Measurements from ENCODE around the gene GPRC5B. TPM values are rescaled to one million over a fixed set of nuclear protein-coding genes. Genes with fewer than 3 reads are reported as not detected.
A peak's percentile ranks its signal among the peaks of the same experiment; 100 is the strongest.

The GPRC5B gene, protein sequence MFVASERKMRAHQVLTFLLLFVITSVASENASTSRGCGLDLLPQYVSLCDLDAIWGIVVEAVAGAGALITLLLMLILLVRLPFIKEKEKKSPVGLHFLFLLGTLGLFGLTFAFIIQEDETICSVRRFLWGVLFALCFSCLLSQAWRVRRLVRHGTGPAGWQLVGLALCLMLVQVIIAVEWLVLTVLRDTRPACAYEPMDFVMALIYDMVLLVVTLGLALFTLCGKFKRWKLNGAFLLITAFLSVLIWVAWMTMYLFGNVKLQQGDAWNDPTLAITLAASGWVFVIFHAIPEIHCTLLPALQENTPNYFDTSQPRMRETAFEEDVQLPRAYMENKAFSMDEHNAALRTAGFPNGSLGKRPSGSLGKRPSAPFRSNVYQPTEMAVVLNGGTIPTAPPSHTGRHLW
- total RNA-seq = under 0.01 TPM in 2 replicates

GRCh38 chr16:19884611-19885450 lies at the start of gene GPRC5B:
Gene GPRC5B (minus strand): TSS chr16:19884848. CDS start chr16:19872845, 12,003 bp downstream.
- Histone ChIP-seq H3K36me3 (ENCODE audit: control insufficient read depth, insufficient read depth, low read length) (no peaks in the 10 kb centered on the region), H3K27me3 (ENCODE audit: control insufficient read depth, insufficient read depth, low read length) (peaks cover 17% of the 10 kb centered on the region), H3K4me3 (ENCODE audit: low read depth, low read length) (peak within 1 kb of the TSS; percentile 47)
- peak; percentile 8 for DNase-seq (ENCODE audit: low read depth)
- FAIRE-seq = no peak
- peak; percentile 6 for TF ChIP-seq CTCF (IDR thresholded peaks at IDR 0.05; ENCODE audit: insufficient read depth, low read length, severe bottlenecking)

GRCh38 chr16:19933740-19934139 lies 49.1 kb upstream of the GPRC5B start:
- Histone ChIP-seq H3K4me3 (ENCODE audit: low read depth, low read length) (no peak overlapping the region), H3K27me3 (ENCODE audit: control insufficient read depth, insufficient read depth, low read length) (no peaks in the 10 kb centered on the region), H3K36me3 (ENCODE audit: control insufficient read depth, insufficient read depth, low read length) (no peaks in the 10 kb centered on the region)
- DNase-seq (ENCODE audit: low read depth) = no peak
- no peak for FAIRE-seq
- no peak for TF ChIP-seq CTCF (IDR thresholded peaks at IDR 0.05; ENCODE audit: insufficient read depth, low read length, severe bottlenecking)

DNA sequence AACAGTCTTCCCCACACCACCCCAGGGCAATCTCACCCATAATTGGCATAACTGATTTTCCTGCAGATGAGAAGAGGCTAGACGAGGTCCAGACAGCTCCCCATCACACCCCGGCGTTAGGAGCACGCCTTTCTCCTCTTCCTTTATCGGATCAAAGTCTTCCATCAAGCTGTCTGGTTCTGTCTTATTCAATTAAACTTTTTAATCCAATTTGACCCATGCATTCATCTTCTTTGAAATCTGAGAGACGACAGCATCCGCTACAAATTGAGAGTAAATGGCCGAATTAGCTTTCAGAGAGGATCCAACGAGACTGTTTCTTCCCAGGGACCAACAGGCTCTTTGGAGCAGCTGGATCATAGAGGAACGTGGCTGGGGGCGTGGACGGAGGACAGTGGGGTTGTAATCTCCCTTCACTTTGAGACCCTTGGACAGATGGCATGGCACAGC lies 44.4 kb upstream of the GPRC5B start:
- no peaks in the 10 kb centered on the region for H3K27me3 ChIP-seq (ENCODE audit: control insufficient read depth, insufficient read depth, low read length)
- FAIRE-seq = no peak
- no peak overlapping the region for H3K4me3 ChIP-seq (ENCODE audit: low read depth, low read length)
- TF ChIP-seq CTCF (IDR thresholded peaks at IDR 0.05; ENCODE audit: insufficient read depth, low read length, severe bottlenecking) = no peak
- no peak for DNase-seq (ENCODE audit: low read depth)
- H3K36me3 ChIP-seq (ENCODE audit: control insufficient read depth, insufficient read depth, low read length) = no peaks in the 10 kb centered on the region

- no peak overlapping the region for H3K4me3 ChIP-seq (ENCODE audit: low read depth, low read length)
- H3K27me3 ChIP-seq (ENCODE audit: control insufficient read depth, insufficient read depth, low read length) = no peaks in the 10 kb centered on the region
- DNase-seq (ENCODE audit: low read depth) (no peak), FAIRE-seq (no peak)
- H3K36me3 ChIP-seq (ENCODE audit: control insufficient read depth, insufficient read depth, low read length) = no peaks in the 10 kb centered on the region
- TF ChIP-seq CTCF (IDR thresholded peaks at IDR 0.05; ENCODE audit: insufficient read depth, low read length, severe bottlenecking) = no peak
Measured at GRCh38 chr16:19928432-19928831, 43.8 kb upstream of the GPRC5B start.

GRCh38 chr16:19926449-19927390 lies 42.1 kb upstream of the GPRC5B start:
- DNase-seq (ENCODE audit: low read depth) = peak; percentile 44
- H3K36me3 ChIP-seq (ENCODE audit: control insufficient read depth, insufficient read depth, low read length) = no peaks in the 10 kb centered on the region
- FAIRE-seq = no peak
- H3K27me3 ChIP-seq (ENCODE audit: control insufficient read depth, insufficient read depth, low read length) = no peaks in the 10 kb centered on the region
- TF ChIP-seq CTCF (IDR thresholded peaks at IDR 0.05; ENCODE audit: insufficient read depth, low read length, severe bottlenecking) = no peak
- H3K4me3 ChIP-seq (ENCODE audit: low read depth, low read length) = no peak overlapping the region

All from bronchial epithelial cell (primary cell).